Neural crest cell (in vitro differentiated cells): Measurements from ENCODE around the gene PRXL2B. TPM values are rescaled to one million over a fixed set of nuclear protein-coding genes. Genes with fewer than 3 reads are reported as not detected.

Experiments used
- DNase-seq: peaks from one replicate; pipeline ENCODE4 v3.0.0; 2021; ENCODE audit warnings: low read depth, mixed read lengths, low spot score
- H3K27ac Mint-ChIP-seq: one replicate; pipeline ENCODE4 v1.8.0; 2021; ENCODE audit warnings: mild to moderate bottlenecking, mixed read lengths; ENCODE audit not compliant: unreplicated experiment
- H3K27me3 Mint-ChIP-seq: 2 replicates; pipeline ENCODE4 v1.8.0; 2021; ENCODE audit warnings: low read depth, mild to moderate bottlenecking, mixed read lengths
- H3K36me3 Mint-ChIP-seq: 2 replicates; pipeline ENCODE4 v1.8.0; 2021; ENCODE audit warnings: low read depth, mild to moderate bottlenecking, mixed read lengths
- H3K4me1 Mint-ChIP-seq: 2 replicates; pipeline ENCODE4 v1.8.0; 2021; ENCODE audit warnings: mixed read lengths
- H3K4me3 Mint-ChIP-seq: one replicate; pipeline ENCODE4 v1.8.0; 2021; ENCODE audit warnings: mild to moderate bottlenecking, mixed read lengths
- H3K9me3 Mint-ChIP-seq: 2 replicates; pipeline ENCODE4 v1.8.0; 2021; ENCODE audit warnings: mixed read lengths
- total RNA-seq: library from RNA; stranded (reverse); gene quantifications from 2 replicates; pipeline ENCODE4 v1.2.1, GENCODE V29; 2021
- TF ChIP-seq, protein P1 (sequence below): fragments of 200-600 bp; sonication (generic); conservative IDR thresholded peaks from 2 replicates; pipeline ENCODE4 v1.5.0; 2021; ENCODE audit warnings: antibody characterized with exemption, mild to moderate bottlenecking

PRXL2B gene
- total RNA-seq, 1 donor from 2014 or later = 51.3 TPM

DNA sequence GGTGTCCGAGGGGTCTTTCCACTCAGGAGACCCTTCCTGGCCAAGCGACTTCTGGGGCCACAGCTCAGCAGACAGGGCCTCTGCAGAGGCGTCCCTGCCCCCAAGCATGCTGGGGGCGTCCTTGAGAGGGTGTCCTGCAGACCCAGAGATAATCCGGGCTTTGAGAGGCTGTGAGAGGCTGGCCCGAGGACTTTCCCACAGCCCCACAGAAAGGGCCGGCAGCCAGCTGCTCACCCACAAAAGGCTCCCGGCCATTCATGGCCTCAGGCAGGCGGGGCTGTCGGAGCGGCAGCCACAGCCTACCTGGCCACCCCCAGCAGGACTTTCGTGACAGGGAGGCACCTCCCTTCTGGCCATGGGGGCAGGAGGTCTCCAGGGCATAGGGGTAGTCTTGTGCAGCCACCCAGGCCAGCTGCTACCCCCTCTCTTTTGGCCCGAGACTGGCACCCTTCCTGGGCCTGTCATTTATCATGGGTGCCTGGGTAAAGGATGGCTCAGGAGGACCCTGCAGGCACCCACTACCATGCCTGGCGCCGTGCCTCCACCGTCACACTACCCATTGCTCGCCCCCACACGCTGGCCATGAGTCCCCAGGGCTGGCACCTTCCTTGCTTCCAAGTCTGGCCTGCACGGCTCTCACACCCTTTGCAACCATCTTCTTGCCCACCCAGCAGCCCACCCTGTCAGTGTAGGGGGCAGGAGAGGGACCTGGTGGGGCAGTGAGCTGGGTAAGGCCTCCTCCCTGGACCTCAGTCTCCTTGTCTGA is 41.5 kb upstream of the PRXL2B start:
- Mint-ChIP-seq H3K27ac (peak overlapping the region; percentile 27), H3K9me3 (no peaks in the 10 kb centered on the region)

DNA sequence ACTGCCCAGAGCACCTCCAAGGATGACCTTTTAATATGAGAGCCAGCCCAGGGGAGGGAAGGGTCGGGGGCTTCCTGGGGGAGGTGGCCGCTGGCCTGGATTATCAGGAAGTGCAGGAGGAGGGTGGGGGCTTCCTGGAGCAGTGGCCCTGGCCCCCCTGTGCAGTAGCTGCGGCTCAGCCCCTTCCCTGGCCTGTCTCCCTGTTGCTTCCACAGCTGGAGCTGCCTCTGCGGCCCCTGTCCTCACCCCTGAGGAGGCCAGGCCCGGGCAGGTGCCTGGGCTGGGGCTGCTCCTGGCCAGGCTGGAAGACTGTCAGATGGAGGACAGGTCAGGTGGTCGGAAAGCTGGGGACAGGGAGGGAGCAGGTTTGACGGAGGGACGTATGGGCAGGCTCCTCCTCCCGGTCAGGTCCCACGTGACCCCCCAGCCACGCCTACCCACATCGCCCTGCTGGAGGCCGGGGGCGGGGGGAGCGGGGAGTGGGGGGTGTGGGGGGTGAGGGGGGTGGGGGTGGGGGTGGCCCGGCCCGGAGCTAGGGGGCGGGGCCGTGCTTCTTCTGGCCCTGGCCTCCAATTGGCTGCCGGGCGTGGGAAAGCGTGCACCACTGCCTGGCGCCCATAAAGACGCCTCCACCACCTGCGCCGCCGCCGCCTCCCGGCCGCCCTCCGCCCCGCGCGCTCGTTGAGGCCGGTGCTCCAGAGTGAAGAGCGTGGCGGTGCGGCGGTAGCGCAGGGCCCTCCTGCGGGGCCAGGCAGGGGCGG is 40.6 kb upstream of the PRXL2B start:
- no peak overlapping the region for H3K27ac Mint-ChIP-seq
- peak; percentile 78 for DNase-seq
- no peak overlapping the region for H3K4me3 Mint-ChIP-seq
- TF ChIP-seq, protein P1, sequence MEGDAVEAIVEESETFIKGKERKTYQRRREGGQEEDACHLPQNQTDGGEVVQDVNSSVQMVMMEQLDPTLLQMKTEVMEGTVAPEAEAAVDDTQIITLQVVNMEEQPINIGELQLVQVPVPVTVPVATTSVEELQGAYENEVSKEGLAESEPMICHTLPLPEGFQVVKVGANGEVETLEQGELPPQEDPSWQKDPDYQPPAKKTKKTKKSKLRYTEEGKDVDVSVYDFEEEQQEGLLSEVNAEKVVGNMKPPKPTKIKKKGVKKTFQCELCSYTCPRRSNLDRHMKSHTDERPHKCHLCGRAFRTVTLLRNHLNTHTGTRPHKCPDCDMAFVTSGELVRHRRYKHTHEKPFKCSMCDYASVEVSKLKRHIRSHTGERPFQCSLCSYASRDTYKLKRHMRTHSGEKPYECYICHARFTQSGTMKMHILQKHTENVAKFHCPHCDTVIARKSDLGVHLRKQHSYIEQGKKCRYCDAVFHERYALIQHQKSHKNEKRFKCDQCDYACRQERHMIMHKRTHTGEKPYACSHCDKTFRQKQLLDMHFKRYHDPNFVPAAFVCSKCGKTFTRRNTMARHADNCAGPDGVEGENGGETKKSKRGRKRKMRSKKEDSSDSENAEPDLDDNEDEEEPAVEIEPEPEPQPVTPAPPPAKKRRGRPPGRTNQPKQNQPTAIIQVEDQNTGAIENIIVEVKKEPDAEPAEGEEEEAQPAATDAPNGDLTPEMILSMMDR = no peak
- no peaks in the 10 kb centered on the region for H3K27me3 Mint-ChIP-seq
- no peaks in the 10 kb centered on the region for H3K36me3 Mint-ChIP-seq
- peaks cover 40% of the 10 kb centered on the region for H3K4me1 Mint-ChIP-seq
- no peaks in the 10 kb centered on the region for H3K9me3 Mint-ChIP-seq

More for the DNA sequence above, 41.5 kb upstream of the PRXL2B start:
- Mint-ChIP-seq H3K4me1 (peaks cover 40% of the 10 kb centered on the region), H3K4me3 (peak overlapping the region; percentile 70), H3K27me3 (no peaks in the 10 kb centered on the region), H3K36me3 (no peaks in the 10 kb centered on the region)
- peak; percentile 22 for DNase-seq
- TF ChIP-seq, protein P1 = no peak

DNA sequence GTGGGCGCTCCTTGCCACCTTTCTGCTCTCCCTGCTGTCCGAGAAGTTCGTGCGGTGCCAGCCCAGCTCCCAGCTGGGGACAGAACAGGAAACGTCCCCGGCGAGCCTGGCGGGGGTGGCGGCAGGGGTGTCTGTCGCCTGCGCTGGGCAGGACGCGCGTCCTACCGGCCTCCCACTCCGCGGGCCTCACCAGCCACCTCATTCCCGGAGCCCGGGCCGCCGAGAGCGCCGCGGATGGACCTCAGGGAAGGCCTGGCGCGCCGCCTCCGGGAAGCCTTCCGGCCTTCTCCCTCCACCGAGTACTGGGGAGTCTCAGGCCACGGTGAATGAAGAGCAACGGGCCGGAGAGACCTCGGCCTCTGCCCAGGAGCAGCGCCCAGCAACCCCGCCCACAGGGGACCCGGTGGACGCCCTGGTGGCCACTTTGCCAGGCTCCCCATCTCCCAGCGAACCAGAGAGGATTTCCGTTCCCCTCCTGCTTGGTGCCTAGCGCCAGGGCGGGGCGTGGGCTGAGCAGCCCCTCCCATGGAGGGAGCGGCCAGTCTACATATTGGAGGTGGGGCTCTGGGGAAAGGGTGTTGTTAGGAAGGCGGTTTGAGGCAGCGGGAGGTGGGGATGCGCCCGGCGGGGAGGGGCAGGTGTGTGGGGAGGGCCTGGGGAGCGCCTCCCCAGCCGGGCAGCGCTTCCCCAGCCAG is 39.9 kb upstream of the PRXL2B start:
- H3K27me3 Mint-ChIP-seq = no peaks in the 10 kb centered on the region
- no peaks in the 10 kb centered on the region for H3K36me3 Mint-ChIP-seq
- H3K9me3 Mint-ChIP-seq = no peaks in the 10 kb centered on the region
- TF ChIP-seq, protein P1 = peak; percentile 39
- peak overlapping the region; percentile 87 for H3K4me3 Mint-ChIP-seq
- H3K27ac Mint-ChIP-seq = no peak overlapping the region
- peaks cover 33% of the 10 kb centered on the region for H3K4me1 Mint-ChIP-seq
- DNase-seq = peak; percentile 47

DNA sequence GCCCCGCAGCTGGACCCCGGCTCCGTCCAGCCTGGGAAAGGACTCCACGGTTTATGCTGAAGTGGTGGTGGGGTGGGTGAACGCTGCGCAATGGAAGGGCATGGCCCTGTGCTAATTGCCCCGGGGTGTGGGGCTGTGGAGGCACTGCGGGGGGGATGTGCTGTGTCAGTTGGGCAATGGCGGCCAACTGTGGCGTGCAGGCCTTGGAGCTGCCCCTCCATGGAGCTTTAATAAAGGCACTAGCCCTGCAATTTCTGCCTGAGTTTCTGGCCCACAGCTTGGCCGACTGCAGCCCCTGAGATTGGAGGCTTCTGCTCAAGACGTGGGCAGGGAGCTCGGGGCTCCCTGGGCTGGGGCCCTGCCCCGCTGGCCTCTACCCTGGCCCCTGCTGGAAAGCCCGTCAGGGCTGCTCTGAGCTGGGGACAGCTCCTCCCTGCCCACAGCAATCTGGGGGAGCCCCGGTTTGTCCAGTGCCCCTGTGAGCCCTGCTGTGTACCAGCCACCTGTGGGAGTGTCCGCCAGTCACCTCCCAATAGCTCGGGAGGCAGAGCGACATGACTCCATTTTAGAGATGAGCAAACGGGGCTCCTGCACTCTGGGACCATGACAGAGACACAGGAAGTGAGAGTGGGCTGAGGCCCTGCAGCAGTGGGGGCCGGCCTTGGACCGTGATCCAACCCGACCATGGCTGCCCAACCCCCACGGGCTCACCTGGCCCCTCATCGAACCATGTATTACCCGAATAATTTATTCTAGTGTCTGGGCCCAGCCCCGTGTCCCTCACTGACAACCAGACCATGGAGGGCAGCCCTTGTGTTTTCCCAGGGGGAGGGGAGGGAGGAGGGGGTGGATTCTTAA is 39.1 kb upstream of the PRXL2B start:
- peak; percentile 24 for DNase-seq
- Mint-ChIP-seq H3K9me3 (no peaks in the 10 kb centered on the region), H3K4me1 (peaks cover 29% of the 10 kb centered on the region), H3K27me3 (no peaks in the 10 kb centered on the region), H3K27ac (no peak overlapping the region), H3K36me3 (no peaks in the 10 kb centered on the region), H3K4me3 (peak overlapping the region; percentile 87)
- TF ChIP-seq, protein P1 = no peak
